Pons (tissue), 1 donor: ENCODE measurements around the gene ISM1.
A peak's percentile ranks its signal among the peaks of the same experiment; 100 is the strongest.

Experiments used
- DNase-seq: peaks from one replicate; pipeline ENCODE4 v3.0.0-alpha.2; 2016; ENCODE audit warnings: low spot score

Gene ISM1

GRCh38 chr20:13256606-13257005, 35.5 kb downstream of the ISM1 start:
- no peak for DNase-seq

- DNase-seq = no peak
Measured at GRCh38 chr20:13259921-13260320, 38.8 kb downstream of the ISM1 start.

- no peak for DNase-seq
Measured at GRCh38 chr20:13260650-13261279, 39.7 kb downstream of the ISM1 start.

DNA sequence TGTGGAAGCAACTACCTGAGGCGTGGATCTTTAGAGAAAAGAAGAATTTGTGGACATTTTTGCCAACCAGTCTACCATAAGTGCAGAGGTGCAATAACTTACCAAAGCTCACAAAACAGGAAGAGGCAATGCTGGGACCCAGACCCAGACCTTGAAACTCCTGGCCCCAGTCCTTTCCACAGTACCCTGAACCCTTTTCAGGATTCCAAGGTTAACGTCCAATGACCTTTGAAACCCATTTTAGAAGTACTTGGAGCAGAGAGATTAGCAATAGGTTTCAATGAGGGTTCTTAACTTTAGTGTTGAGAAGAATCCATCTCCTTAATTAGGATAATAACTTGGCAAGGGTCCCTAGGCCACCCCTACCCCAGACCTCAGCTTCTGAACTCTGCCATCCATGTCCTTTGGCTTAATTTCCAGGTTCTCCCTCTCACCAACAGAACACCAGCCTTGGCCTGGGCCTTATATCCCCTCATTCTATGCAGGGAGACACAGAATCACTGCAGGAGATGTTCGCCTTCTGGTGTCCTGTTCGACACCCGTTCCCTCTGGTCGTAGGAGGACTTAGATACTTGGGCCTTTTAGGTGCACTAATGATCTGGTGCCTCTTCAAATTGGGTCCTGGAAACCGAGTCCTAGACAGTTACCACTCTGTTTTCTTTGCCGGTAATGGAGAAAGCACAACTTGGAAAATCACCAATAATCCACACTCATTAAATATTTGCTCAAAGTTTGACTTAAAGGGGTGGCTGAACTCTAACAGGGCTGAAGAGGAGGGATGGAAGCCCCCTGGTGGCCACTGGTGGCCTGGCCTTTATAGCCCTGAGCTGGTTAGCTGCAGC, 40.6 kb downstream of the ISM1 start:
- DNase-seq = peak; percentile 31

GRCh38 chr20:13262302-13262650, 41.2 kb downstream of the ISM1 start:
- no peak for DNase-seq

- no peak for DNase-seq
Measured at GRCh38 chr20:13262671-13263360, 41.7 kb downstream of the ISM1 start.

DNA sequence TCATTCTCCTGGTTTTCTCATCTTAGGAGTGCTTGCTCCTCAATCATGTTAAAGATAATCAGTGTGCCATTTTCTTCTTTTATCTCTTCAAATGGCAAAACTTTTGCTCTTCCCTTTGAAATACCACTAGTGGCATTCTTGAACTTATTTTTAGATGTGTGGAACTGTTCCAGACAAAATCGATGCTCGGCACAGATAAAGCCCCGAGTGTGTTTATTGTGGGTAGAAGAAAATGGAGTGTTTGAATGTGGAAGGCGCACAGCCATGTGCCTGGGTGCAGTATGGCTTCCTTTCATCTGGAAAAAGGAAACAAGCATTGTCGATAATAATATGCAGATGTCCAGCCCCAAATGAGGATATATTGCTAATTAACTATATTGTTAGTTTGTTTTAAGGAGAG, 42.4 kb downstream of the ISM1 start:
- DNase-seq = no peak

DNA sequence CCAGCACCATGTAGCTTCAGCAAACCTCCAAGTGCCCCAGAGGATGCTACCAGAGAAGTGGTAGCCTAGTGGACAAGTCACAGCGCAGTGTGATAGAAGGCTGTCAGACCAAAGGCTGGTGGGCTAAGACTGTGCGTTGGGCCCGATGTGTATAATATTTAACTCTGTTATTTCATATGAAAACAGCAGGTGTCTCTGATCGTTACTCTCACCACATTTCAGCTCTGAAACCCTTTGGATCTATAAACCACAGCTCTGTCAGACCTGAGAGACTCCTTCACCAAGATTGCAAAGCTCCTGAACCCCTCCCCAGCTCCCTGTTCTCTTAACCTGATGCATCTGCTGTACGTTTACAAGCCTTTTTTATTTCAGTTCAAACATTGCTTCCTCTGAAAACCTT, 43.8 kb downstream of the ISM1 start:
- no peak for DNase-seq

- DNase-seq = no peak
Measured at GRCh38 chr20:13265941-13266340, 44.9 kb downstream of the ISM1 start.

GRCh38 chr20:13267231-13267630, 46.2 kb downstream of the ISM1 start:
- no peak for DNase-seq

DNA sequence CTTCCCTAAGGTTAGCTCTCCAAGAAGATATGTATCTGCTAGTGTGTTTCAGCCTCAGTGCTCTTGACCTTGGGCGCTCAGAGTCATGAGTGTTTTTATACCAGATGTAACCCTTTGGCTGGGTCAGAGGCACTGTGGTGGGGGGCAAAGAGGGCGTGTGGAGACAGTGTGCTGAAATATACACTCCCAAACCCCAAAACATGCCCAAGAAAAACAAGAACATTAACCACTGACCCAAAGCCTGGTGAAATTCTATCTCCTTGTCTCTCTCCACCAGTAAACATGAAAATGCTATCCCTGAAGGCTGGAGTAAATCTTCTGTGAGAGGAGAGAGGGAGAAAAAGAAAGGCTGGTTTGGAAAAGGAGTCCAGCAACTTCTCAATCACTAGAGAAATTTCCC, 47.9 kb downstream of the ISM1 start:
- no peak for DNase-seq

GRCh38 chr20:13270211-13270610, 49.1 kb downstream of the ISM1 start:
- DNase-seq = no peak

DNA sequence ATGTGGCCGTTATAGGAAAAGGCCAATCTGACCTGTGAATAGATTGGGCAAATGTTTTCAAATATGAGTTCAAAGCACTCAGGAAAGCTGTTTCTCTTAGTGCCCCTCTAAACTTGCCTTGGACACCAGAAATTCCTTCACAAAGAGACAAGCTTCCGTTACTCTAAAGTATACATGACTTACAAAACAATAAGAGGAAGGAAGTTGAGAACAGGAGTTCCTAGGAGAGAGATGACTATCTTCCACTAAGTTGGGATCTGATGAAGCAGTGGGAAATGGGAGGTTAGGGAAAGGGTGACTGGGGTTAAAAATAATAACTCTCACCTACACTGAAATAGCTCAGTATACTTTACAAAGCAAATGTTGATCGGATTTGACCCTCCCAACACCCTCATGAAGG, 50.0 kb downstream of the ISM1 start:
- DNase-seq = no peak

GRCh38 chr20:13271977-13272975, 51.2 kb downstream of the ISM1 start:
- DNase-seq = no peak

GRCh38 chr20:13274275-13274861, 53.3 kb downstream of the ISM1 start:
- peak; percentile 4 for DNase-seq

DNA sequence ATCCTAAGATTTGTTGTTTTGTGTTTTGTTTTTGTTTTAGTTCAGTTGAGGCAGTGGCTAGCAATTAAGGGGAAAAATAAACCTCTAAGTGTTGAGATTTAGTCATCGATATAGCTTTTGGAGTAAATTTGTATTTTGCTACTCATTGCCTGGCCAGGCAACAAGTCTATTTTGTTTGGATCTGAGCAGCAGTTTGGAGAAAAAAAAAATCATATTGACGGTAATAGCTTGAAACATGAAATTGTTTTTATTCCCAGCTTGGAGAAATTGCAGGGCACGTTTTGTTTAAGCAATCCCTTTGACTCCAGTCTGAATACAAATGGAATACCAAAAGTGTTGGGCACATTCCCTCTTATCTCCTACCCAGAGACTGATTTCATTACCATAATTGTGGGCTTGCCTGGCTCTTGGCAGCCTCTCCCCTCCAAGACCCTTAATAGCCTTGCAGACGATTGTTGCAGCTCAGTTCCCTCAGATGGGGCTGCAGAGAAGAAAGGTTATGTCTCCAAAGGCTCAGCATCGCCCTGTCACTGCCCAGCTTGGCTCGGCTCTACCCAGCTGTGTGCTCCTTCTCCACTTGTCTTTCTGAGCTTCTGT, 56.0 kb downstream of the ISM1 start:
- DNase-seq = no peak

GRCh38 chr20:13277663-13278295, 56.7 kb downstream of the ISM1 start:
- DNase-seq = no peak

- no peak for DNase-seq
Measured at GRCh38 chr20:13278812-13279570, 57.9 kb downstream of the ISM1 start.

GRCh38 chr20:13280609-13281324, 59.7 kb downstream of the ISM1 start:
- no peak for DNase-seq
